Islet precursor cell (in vitro differentiated cells): ENCODE results near the gene THBS4.
"Not testable (repeated sequence)": the region's sequence is repeated elsewhere in the genome, so short reads cannot be mapped to it uniquely, and the experiment has no call there.

Experiments
- DNase-seq: peaks from one replicate; pipeline ENCODE4 v3.0.0-alpha.2; 2018

The THBS4 gene

GRCh38 chr5:80077051-80077714 is 42.0 kb downstream of the THBS4 start:
- no peak for DNase-seq

DNA sequence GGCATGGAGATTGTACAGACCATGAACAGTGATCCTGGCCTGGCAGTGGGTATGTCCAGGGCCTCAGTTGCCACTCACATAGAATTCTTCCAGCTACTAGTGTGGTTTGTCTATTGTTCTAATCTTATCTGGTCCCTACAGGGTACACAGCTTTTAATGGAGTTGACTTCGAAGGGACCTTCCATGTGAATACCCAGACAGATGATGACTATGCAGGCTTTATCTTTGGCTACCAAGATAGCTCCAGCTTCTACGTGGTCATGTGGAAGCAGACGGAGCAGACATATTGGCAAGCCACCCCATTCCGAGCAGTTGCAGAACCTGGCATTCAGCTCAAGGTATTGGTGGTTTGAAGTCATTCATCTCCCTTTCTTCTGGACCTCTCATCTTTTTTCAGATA is 43.8 kb downstream of the THBS4 start:
- peak; percentile 29 for DNase-seq

DNA sequence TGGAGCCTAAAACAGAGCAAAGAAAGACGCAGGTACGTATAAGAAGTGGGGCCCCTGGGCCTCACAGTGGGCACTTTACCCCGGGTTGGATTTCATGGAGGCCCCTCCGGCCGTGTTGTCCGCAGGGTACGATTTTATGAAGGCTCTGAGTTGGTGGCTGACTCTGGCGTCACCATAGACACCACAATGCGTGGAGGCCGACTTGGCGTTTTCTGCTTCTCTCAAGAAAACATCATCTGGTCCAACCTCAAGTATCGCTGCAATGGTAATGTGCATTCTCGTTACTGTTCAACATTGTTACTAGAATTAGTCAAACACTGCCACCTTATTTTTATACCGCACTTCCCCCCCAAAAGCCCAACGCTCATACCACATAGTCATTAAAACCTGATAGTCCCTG is 47.1 kb downstream of the THBS4 start:
- peak; percentile 19 for DNase-seq

DNA sequence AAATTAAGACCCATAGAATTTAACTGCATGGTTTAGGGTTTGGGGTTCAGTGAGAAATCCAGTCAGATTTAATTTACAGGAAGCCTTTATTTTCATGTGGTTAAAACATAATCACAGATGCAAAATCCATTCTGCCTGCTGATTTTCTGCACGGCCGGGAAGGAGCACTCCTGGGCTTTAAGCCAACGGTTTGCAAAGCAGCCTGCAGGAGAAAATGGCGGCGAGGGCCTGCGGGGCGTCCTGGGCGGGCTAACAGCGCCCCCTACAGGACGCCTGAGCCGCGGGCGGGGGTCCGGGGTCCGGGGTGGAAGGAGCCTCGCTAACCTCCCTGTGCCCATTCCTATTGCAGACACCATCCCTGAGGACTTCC is 47.6 kb downstream of the THBS4 start:
- DNase-seq, result peak; percentile 82

- peak; percentile 60 for DNase-seq
Observed at GRCh38 chr5:80083101-80083890, 48.1 kb downstream of the THBS4 start.

- DNase-seq, result no peak
Observed at GRCh38 chr5:80090884-80091166, 55.7 kb downstream of the THBS4 start.

GRCh38 chr5:80091792-80092192 is 56.6 kb downstream of the THBS4 start:
- not testable (repeated sequence) for DNase-seq

DNA sequence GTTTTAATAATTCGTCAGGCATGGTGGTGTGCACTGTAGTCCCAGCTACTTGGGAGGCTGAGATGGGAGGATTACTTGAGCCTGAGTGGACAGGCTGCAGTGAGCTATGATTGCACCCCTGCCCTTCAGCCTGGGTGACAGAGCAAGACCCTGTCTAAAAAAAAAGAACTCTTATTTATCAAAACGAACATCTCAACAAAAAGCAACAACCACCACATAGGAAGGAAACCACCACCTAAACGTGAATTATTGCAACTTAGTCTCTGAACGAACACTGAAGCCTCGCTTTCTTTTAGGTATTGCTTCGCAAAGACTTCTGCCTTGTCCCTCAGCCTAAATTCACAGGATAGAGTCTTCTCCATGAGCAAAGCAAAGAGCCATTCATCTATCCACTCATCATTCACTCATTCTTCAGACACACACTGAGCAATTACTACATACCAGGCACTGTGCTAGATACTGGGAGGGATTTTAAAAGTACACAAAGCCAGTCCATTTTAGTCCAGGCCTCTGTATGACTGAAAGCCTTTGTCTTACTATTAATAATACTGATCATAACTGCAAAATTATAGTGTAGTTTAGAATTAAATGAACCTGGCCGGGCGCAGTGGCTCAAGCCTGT is 57.4 kb downstream of the THBS4 start:
- no peak for DNase-seq

DNA sequence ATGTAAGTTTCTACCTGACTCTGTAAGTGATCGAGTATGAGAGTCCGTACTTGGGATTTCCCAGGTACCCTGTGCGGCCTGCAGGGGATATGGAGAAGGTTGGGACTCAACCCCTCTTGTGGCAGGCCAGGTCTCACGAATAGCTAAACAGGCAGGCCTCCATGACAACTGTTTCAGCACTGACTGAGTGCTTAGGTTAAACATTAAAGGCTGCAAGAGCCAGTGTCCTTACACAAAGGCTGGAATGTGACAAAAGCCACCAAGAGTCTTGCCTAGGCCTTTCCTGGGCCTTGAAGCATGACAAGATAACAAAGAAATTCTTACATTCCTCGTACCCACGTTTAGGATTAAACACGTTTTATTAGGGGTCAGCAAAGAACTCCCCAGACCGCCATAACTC is 58.6 kb downstream of the THBS4 start:
- DNase-seq, result peak; percentile 79

DNA sequence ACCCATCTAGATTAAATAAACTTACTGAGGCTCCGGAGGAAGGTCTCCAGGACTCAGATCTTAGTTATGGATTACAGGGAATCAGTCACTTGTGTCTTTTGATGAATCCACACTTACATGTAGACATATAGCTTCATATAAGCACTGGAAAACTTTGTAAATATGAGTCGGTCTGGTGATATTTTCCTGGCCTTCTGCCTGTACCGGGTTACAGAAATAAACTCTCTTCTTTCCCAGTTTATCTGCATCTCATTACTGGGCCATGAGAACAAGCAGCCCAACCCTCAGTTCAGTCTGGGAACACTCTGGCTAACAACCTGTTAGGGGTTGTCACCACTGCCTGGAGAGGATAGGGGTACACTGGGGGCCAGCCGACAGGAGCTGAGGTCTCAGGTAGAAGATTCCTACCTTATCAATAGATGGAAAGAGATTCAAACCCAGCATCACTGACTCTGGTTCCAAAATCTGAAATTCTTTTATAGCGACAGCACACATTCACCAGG is 59.1 kb downstream of the THBS4 start:
- DNase-seq, result no peak

GRCh38 chr5:80097451-80097850 is 62.3 kb downstream of the THBS4 start:
- DNase-seq, result no peak

DNA sequence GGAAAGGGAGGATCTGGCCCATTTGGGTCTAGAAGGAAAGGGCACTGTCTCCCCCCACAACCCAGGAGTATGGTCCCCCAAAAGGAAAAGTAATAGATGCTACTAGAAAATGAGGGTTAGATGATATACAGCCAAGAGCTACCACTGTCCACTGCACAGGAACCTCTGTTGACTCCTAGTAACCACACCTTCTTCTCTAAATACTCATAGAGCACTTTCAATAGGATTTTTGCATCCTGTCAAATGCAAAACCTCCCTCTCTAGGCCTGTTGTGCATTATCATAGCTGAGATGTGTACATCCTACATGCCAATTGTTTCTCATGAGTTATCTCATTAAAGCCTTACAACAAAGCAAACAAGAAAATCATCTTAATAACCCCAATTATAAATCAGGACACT is 66.8 kb downstream of the THBS4 start:
- no peak for DNase-seq

GRCh38 chr5:80103371-80103770 is 68.2 kb downstream of the THBS4 start:
- DNase-seq, result no peak

DNA sequence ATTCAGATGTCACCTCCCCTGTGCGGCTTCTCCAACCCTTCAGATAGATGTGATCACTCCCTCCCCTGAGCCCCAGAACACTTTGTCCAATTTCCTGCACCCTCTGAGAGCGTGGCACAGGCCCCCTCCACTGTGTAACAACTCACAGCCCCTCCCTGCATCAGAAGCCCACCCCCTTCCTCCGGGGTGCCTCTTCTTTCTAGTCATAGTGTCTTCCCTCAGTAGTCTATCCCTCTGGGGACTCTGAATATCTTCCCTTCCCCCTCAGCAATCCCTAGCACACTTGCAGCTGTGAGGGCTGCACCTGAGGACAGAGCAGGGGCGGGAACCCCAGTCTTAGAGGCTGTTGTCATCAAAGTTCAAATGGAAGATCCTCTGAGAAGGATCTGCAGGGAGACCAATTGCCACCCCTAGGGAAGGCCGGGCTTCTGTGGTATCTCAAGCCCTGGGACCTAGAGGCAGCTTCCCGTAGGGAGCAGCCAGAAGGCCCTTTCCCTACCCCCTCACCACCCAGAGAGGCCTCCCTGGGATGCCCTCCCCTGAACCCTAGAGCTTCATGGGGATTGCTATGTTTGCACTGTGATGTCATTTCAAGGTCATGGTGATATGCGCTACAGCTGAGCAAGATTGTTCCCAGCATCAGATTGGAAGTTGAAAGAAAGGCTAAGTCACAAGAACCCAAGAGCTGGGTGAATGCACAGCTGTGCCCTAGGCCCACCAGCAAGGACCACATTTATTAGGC is 70.7 kb downstream of the THBS4 start:
- DNase-seq, result no peak

GRCh38 chr5:80106916-80107315 is 71.8 kb downstream of the THBS4 start:
- no peak for DNase-seq

DNA sequence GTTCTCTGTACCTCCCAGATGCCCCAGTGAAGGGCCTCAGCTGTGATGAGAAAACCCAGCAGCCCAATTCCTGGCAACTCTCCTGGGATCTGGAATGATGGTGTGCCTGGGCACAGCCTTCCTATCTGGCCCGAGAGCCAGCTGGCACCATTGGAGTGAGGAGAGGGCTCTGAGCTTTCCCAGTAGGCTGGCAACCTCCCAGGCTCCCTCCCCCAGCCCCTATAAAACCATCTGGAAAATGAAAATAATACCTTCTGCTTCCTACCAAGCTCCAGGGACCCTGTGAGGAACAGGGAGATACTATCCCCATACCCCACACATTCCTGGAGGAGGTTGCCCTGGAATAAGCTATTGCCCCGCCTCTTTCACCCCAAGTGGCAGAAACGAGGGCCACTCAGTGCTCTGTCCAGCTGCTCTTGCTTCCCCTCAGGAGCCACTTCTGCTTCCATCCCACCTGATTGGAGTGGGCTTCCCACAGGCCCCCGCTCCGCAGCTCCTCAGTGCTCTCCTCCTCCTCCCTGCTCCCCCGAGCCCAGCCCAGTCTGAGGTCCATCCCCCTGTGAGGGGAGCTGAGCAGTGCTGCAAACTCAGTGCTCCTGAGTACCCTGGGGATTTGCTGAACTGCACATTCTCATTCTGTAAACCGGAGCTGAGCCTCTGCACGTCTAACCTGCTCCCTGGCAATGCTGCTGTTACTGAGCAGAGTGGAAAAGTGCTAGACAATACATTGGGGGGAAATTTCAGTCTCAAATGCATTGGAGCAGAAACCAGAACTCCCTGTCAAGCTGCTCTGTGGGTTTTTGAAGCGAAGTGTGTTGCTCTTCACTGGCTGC is 74.7 kb downstream of the THBS4 start:
- DNase-seq, result no peak

DNA sequence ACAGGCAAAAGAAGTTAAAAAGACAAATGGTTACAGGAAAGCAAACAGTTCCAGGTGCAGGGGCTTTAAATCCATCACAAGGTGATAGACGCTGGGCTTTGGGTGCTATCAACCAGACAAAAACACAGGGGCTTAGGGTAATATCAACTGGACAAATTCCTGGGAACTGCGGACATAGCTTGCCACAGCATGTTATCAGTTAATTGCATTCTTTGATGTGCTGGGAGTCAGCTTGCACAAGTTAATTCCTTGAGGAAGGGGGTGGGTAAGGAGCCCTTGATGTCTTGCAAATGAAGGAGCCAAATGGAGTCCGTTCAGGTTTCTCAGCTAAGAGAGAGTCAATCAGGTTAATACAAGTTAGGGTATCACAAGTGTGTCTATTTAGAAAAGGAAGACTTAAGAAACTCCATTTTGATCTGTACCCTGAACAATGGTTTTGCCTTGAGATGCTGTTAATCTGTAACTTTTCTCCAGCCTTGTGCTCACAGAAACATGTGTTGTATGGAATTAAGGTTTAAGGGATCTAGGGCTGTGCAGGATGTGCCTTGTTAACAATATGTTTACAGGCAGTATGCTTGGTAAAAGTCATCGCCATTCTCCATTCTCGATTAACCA is 76.3 kb downstream of the THBS4 start:
- not testable (repeated sequence) for DNase-seq

- no peak for DNase-seq
Observed at GRCh38 chr5:80114860-80115259, 79.7 kb downstream of the THBS4 start.

- no peak for DNase-seq
Observed at GRCh38 chr5:80116000-80116399, 80.9 kb downstream of the THBS4 start.

DNA sequence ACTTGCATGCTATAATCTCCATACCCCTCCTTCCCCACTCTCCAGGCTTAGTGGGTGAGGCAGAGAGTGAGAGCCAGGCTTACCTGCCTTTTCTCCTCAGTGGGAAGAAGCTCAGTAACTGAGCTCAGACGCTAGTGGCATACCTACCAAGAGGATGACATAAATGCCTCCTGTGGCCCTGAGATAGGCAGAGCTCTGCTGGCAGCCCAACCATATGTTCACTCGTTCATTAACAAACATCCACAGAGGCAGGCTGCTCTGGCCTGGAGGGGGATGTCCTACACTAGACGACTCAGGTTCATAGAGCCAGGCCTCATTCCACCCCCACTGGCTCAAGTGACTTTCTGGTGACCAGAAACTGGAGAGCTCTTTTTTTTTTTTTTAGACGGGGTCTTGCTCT is 81.3 kb downstream of the THBS4 start:
- no peak for DNase-seq

- DNase-seq, result no peak
Observed at GRCh38 chr5:80117446-80117845, 82.3 kb downstream of the THBS4 start.

DNA sequence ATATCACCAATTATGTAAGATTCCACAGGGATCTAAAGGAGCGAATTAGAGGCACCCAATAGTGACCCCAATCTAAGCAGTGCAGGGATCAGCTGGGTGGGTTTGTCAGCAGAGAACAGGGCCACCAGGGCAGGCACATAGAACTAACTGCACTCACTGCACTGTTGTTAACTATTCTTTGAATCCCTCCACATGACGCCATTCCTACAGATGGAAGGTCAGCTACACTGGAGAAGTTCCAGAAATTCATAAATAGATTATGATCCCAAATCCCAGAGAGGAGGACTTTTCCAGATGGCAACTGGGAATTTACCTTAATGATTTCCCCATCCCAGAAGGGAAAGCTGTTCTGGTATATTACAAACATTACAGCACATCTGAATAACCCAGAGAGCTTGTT is 84.2 kb downstream of the THBS4 start:
- DNase-seq, result no peak
